Uterus (tissue), 4 donors: ENCODE data around the gene RIBC2. TPM values are rescaled to one million over a fixed set of nuclear protein-coding genes. Genes with fewer than 3 reads are reported as not detected.
A peak's percentile ranks its signal among the peaks of the same experiment; 100 is the strongest.

ENCODE experiments used
- DNase-seq, 2 donors: peaks; one replicate each; pipeline ENCODE4 v3.0.0-alpha.2; 2019 to 2020
- H3K27ac ChIP-seq, 2 donors: fragments of 200-600 bp; sonication (generic); 1 replicate in 1 of 2; 2 replicates in 1 of 2; pipeline ENCODE4 v1.5.1; 2016 to 2018
- H3K27me3 ChIP-seq, 2 donors: fragments of 200-600 bp; sonication (generic); one replicate each; pipeline ENCODE4 v1.5.1; 2018 to 2019; ENCODE audit warnings: control low read depth in 1 of 2
- H3K36me3 ChIP-seq, 2 donors: fragments of 200-600 bp; sonication (generic); one replicate each; pipeline ENCODE4 v1.5.1; 2019; ENCODE audit warnings: control low read depth in 1 of 2
- H3K4me1 ChIP-seq, 2 donors: fragments of 200-600 bp; sonication (generic); one replicate each; pipeline ENCODE4 v1.5.1; 2018 to 2019; ENCODE audit warnings: control low read depth in 1 of 2
- H3K4me3 ChIP-seq, 2 donors: fragments of 200-600 bp; sonication (generic); 1 replicate in 1 of 2; 2 replicates in 1 of 2; pipeline ENCODE4 v1.5.1; 2018 to 2019; ENCODE audit warnings: mild to moderate bottlenecking in 1 of 2
- H3K9me3 ChIP-seq, 2 donors: fragments of 200-600 bp; sonication (generic); one replicate each; pipeline ENCODE4 v1.5.1; 2019; ENCODE audit warnings: control low read depth in 1 of 2
- CTCF ChIP-seq, 4 experiments: fragments of 200-600 bp in 2 of 4; fragments of 450-650 bp in 2 of 4; sonication (generic) in 2 of 4; IDR thresholded peaks; one replicate each; pipeline ENCODE4 v1.5.1; 2016 to 2019; ENCODE audit warnings: antibody characterized with exemption in 4 of 4, mild to moderate bottlenecking in 2 of 4, moderate library complexity in 1 of 4
- POLR2A ChIP-seq, 2 donors: fragments of 450-650 bp; IDR thresholded peaks; one replicate each; pipeline ENCODE4 v1.6.1; 2016; ENCODE audit warnings: antibody characterized with exemption in 2 of 2, mild to moderate bottlenecking in 1 of 2, moderate library complexity in 1 of 2
- intact Hi-C: fragments of 100-400 bp; cut with DNase I; formaldehyde crosslinking; loops from one replicate; pipeline ENCODE4 v1.15.1; 2023; ENCODE audit warnings: low total_unique reads
- total RNA-seq, 4 donors: library from RNA; depleted of rRNA in 3 of 4; stranded (reverse); fragments of >200 nt in 3 of 4; gene quantifications; one replicate each; pipeline versions ENCODE4 v1.1.0 to v1.2.4, GENCODE V29; 2014 to 2023
- donor health status: DM: yes; HTN: yes; CAD: no.

RIBC2 gene
- total RNA-seq, 4 donors from 2014 or later = 2.4 to 3.9 TPM; not detected in 2

GRCh38 chr22:45473626-45474237, 60.2 kb downstream of the RIBC2 start:
- no peaks in the 10 kb centered on the region for H3K36me3 ChIP-seq
- H3K4me3 ChIP-seq = no peak overlapping the region
- intact Hi-C loops = no loop called here
- no peaks in the 10 kb centered on the region for H3K27me3 ChIP-seq
- TF ChIP-seq POLR2A (IDR thresholded peaks at IDR 0.05) = no peak
- TF ChIP-seq CTCF (IDR thresholded peaks at IDR 0.05) = no peak
- DNase-seq = no peak
- H3K4me1 ChIP-seq = no peaks in the 10 kb centered on the region
- peak overlapping the region; percentile 25 to 33 for H3K27ac ChIP-seq
- no peaks in the 10 kb centered on the region for H3K9me3 ChIP-seq

GRCh38 chr22:45475063-45475747, 61.7 kb downstream of the RIBC2 start:
- Histone ChIP-seq H3K9me3 (no peaks in the 10 kb centered on the region), H3K27ac (peak overlapping the region in 1 of 2 donors; percentile 27), H3K4me3 (no peak overlapping the region), H3K36me3 (no peaks in the 10 kb centered on the region), H3K4me1 (no peaks in the 10 kb centered on the region), H3K27me3 (no peaks in the 10 kb centered on the region)
- intact Hi-C loops = no loop called here
- DNase-seq = no peak
- TF ChIP-seq POLR2A (IDR thresholded peaks at IDR 0.05) (no peak), CTCF (IDR thresholded peaks at IDR 0.05) (no peak)

GRCh38 chr22:45475851-45476514, 62.5 kb downstream of the RIBC2 start:
- H3K36me3 ChIP-seq = no peaks in the 10 kb centered on the region
- H3K9me3 ChIP-seq = no peaks in the 10 kb centered on the region
- no peak overlapping the region for H3K4me3 ChIP-seq
- no peak for DNase-seq
- intact Hi-C loops = no loop called here
- no peaks in the 10 kb centered on the region for H3K27me3 ChIP-seq
- H3K4me1 ChIP-seq = no peaks in the 10 kb centered on the region
- peak overlapping the region in 1 of 2 donors; percentile 34 for H3K27ac ChIP-seq
- no peak for TF ChIP-seq CTCF (IDR thresholded peaks at IDR 0.05)
- no peak for TF ChIP-seq POLR2A (IDR thresholded peaks at IDR 0.05)

GRCh38 chr22:45476814-45477213, 63.3 kb downstream of the RIBC2 start:
- Histone ChIP-seq H3K27me3 (no peaks in the 10 kb centered on the region), H3K27ac (peak overlapping the region in 1 of 2 donors; percentile 34), H3K9me3 (no peaks in the 10 kb centered on the region), H3K36me3 (no peaks in the 10 kb centered on the region), H3K4me1 (no peaks in the 10 kb centered on the region), H3K4me3 (no peak overlapping the region)
- TF ChIP-seq CTCF (IDR thresholded peaks at IDR 0.05) = no peak
- TF ChIP-seq POLR2A (IDR thresholded peaks at IDR 0.05) = no peak
- DNase-seq = peak in 1 of 2 donors; percentile 50
- intact Hi-C loops = no loop called here
